Activated naive CD8-positive, alpha-beta T cell treated with anti-CD3 and anti-CD28 coated beads, Interleukin-2, amount 10 ng/mL, durations not matched to agents 7 days and 5 days (primary cell): ENCODE data around the gene ZNHIT1. TPM values are rescaled to one million over a fixed set of nuclear protein-coding genes. Genes with fewer than 3 reads are reported as not detected.
"Not testable (repeated sequence)": the region's sequence is repeated elsewhere in the genome, so short reads cannot be mapped to it uniquely, and the experiment has no call there.

Experiments
- ATAC-seq: fragments of 150-1000 bp; cut with Tn5 transposase; one replicate; pipeline ENCODE4 v1.10.0; 2021; ENCODE audit warnings: low read depth, moderate library complexity
- POLR2A ChIA-PET: fragments of 350-600 bp; sonication (Branson Sonifier 250); formaldehyde crosslinking; loops from one replicate; lab custom pipeline; 2021; ENCODE audit warnings: antibody characterized with exemption; lab: Charles Lee
- DNase-seq: peaks from one replicate; pipeline ENCODE4 v3.0.0; 2021
- H3K27ac Mint-ChIP-seq: one replicate; pipeline ENCODE4 v1.8.0; 2022; ENCODE audit warnings: mild to moderate bottlenecking, mixed read lengths
- H3K27me3 Mint-ChIP-seq: one replicate; pipeline ENCODE4 v1.8.0; 2022; ENCODE audit warnings: mild to moderate bottlenecking, moderate library complexity, mixed read lengths
- H3K36me3 Mint-ChIP-seq: one replicate; pipeline ENCODE4 v1.8.0; 2021; ENCODE audit warnings: mild to moderate bottlenecking, mixed read lengths
- H3K4me1 Mint-ChIP-seq: one replicate; pipeline ENCODE4 v1.8.0; 2021; ENCODE audit warnings: mixed read lengths
- H3K4me3 Mint-ChIP-seq: one replicate; pipeline ENCODE4 v1.8.0; 2022; ENCODE audit warnings: mild to moderate bottlenecking, moderate library complexity, mixed read lengths
- H3K9me3 Mint-ChIP-seq: one replicate; pipeline ENCODE4 v1.8.0; 2021; ENCODE audit warnings: mixed read lengths
- total RNA-seq, 2 experiments: library from RNA; stranded (reverse); gene quantifications; one replicate each; pipeline ENCODE4 v1.2.3, GENCODE V29; 2021

The ZNHIT1 gene
- total RNA-seq, 2 experiments from 2014 or later, result 54.2 to 55.8 TPM

DNA sequence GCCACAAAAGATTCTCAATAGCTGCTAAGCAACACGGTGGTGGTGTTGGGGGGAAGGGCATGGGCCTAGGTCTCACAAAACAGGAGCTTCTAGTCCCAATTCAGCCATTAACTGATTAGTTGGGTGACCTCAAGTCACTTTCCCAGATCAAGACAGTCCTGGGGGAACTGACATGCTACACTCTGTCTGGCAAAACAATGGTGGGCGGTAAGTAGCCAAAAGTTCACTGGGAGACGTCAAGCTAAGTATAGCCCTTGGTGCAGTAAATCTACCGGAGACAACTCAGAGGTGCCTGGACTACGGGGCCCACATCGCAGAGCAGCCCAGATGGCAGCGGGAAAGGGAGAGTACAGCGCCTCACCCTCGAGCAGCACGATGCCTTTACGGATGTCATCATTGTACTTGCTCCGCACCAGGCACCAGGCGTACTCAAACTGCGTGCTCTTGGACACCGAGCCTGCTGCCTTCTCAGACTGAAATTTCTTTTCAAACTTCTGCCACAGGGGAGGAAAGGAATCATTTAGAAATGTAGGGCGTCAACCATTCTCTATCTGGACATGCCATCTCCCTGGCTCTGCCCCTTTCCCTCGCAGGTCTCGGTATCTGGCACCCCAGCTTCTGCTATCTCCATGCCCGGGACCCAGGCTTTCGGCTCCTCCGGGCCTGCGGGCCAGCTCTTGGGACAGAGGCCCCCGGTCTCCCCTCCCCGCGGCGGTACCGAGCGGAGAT is 25.8 kb downstream of the ZNHIT1 start:
- no peak for DNase-seq
- no peaks in the 10 kb centered on the region for H3K27me3 Mint-ChIP-seq
- no peak for ATAC-seq

GRCh38 chr7:101244375-101245146 is 26.6 kb downstream of the ZNHIT1 start, which contains the start of gene FIS1:
Gene FIS1 (minus strand): TSS chr7:101245081. CDS start chr7:101245004, 77 bp downstream.
- DNase-seq, result peak; percentile 97
- H3K27me3 Mint-ChIP-seq, result no peaks in the 10 kb centered on the region
- peak; percentile 95 for ATAC-seq
- peaks cover 21% of the 10 kb centered on the region for H3K4me1 Mint-ChIP-seq
- H3K36me3 Mint-ChIP-seq, result peaks cover 7% of the 10 kb centered on the region
- POLR2A ChIA-PET, result interaction anchor here (0.8 to 2.7 kb wide), 11 partner anchors 8 to 816 kb away, joined by 3 to 36 read pairs (median 5); partner anchors contain the start of genes IFT22, PLOD3, ZCWPW1 and ZNHIT1
- H3K4me3 Mint-ChIP-seq, result peak within 1 kb of the TSS; percentile 98
- peak within 1 kb of the TSS; percentile 99 for H3K27ac Mint-ChIP-seq
- no peaks in the 10 kb centered on the region for H3K9me3 Mint-ChIP-seq

More for the DNA sequence above, 25.8 kb downstream of the ZNHIT1 start:
- peak overlapping the region; percentile 98 for H3K4me3 Mint-ChIP-seq
- peaks cover 6% of the 10 kb centered on the region for H3K36me3 Mint-ChIP-seq
- peaks cover 21% of the 10 kb centered on the region for H3K4me1 Mint-ChIP-seq
- peak overlapping the region; percentile 99 for H3K27ac Mint-ChIP-seq
- POLR2A ChIA-PET, result interaction anchor here (0.5 to 2.7 kb wide), 11 partner anchors 8 to 815 kb away, joined by 3 to 36 read pairs (median 4); partner anchors contain the start of genes PLOD3, ZCWPW1 and ZNHIT1
- H3K9me3 Mint-ChIP-seq, result no peaks in the 10 kb centered on the region

DNA sequence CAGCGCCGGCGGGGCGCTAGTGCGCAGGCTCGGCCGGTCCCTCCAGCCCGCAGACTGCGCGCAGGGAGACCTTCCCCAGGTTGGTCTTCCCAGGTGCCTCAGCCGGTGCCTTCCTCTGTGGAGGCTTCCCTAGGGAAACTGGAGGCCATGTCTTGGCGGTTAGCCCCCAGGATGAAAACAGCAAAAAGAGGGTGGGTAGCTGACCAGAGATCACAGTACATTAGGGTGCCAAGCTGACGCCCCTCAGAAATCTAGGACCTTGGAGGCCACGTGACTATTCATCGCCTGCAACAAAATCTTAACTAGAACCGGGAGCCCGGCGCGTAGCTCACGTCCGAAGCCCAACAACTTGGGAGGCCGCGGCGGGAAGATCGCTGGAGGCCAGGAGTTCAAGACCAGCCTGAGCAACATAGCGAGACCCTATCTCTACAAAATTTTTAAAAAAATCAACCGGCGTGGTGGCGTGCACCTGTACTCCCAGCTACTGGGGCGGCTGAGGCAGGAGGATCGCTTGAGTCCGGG is 27.2 kb downstream of the ZNHIT1 start:
- H3K9me3 Mint-ChIP-seq, result no peaks in the 10 kb centered on the region
- peak overlapping the region; percentile 98 for H3K4me3 Mint-ChIP-seq
- ATAC-seq (no peak), DNase-seq (no peak)
- no peaks in the 10 kb centered on the region for H3K27me3 Mint-ChIP-seq
- peak overlapping the region; percentile 99 for H3K27ac Mint-ChIP-seq
- H3K4me1 Mint-ChIP-seq, result peaks cover 24% of the 10 kb centered on the region
- peaks cover 7% of the 10 kb centered on the region for H3K36me3 Mint-ChIP-seq
- POLR2A ChIA-PET, result interaction anchor here (0.8 to 2.7 kb wide), 5 partner anchors 9 to 370 kb away, joined by 3 to 36 read pairs (median 5); partner anchors contain the start of genes IFT22, PLOD3, SRRT and ZNHIT1

DNA sequence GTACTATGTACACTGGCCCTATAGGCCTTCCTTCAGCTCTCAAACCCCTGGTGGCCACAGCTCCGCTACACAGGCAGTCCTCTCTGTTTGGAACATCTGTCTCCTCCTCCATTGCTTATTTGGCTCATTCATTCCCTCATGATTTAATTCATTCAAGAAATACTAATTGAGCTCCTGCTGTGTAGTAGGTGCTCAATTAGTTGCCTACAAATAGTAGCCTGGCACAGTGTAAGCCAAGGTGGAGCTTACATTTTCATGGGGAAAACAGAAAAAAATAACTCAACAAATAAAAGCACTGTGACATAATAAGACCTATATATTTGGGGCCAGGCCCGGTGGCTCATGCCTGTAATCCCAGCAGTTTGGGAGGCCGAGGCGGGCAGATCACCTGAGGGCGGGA is 30.3 kb downstream of the ZNHIT1 start:
- H3K4me3 Mint-ChIP-seq, result no peak overlapping the region
- POLR2A ChIA-PET, result no interaction called here
- H3K4me1 Mint-ChIP-seq, result peaks cover 36% of the 10 kb centered on the region
- H3K9me3 Mint-ChIP-seq, result no peaks in the 10 kb centered on the region
- DNase-seq (no peak), ATAC-seq (no peak)
- peak overlapping the region; percentile 68 for H3K27ac Mint-ChIP-seq
- peaks cover 2% of the 10 kb centered on the region for H3K27me3 Mint-ChIP-seq
- H3K36me3 Mint-ChIP-seq, result peaks cover 11% of the 10 kb centered on the region

DNA sequence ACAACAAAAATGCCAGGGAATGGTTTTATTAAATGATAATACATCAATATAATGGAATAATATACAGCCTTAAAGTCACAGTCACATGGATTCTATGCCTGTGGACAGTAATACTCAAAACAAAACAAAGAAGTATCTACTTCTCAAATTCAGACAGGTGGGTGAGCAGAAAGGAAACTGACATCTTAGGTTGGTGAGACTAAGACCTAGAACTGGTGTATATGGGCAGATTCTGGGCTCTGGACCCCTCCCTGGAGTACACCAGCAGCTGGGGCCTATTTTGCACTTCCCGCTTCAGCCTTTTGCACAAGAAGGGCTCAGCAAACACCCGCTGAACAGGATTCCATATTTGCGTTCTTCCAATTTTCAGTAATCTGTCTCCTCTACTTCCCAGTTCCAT is 32.4 kb downstream of the ZNHIT1 start:
- Mint-ChIP-seq H3K27me3 (peaks cover 3% of the 10 kb centered on the region), H3K4me3 (peak overlapping the region; percentile 99), H3K36me3 (peaks cover 11% of the 10 kb centered on the region), H3K27ac (no peak overlapping the region), H3K4me1 (peaks cover 27% of the 10 kb centered on the region), H3K9me3 (no peaks in the 10 kb centered on the region)
- ATAC-seq (no peak), DNase-seq (no peak)
- POLR2A ChIA-PET, result interaction anchor here (0.6 to 0.7 kb wide), 3 partner anchors 9 to 41 kb away, joined by 4 read pairs; no protein-coding TSS in a partner anchor

DNA sequence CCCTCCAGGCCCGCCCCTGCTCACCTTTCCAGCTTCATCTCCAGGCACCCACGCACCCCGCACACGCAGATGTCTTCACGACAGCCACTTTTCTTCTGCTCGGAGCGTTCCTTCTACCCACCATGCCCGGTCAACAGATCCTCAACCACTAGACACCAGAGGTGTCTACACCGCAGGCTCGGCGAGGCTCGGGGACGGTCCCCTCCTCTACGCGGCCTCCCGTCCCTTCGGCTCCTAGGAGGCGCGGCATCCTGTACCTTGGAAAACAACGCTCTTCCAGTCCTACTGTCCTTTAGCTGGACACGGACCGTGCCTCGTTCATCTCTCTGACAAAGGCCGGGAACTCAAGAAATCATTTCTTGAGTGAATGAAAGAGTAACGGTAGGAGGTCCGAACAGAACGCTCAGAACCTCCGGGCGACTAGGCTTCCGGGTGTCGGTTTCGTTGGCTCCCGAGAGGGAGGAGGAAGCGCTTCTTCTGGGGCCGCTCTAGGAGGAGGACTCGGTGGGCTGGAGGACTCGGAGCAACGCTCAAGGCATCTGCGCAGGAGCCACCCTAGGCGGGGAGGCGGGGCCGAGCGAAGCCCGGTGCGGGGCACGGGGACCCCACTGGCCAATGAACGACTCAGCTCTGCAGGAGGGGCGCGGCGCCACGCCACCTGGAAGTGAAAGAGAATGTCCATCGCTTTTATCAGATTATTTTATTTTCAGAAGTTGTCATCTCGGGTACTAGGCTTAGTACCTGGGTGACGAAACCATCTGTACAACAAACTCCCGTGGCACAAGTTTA is 34.1 kb downstream of the ZNHIT1 start:
- Mint-ChIP-seq H3K9me3 (no peaks in the 10 kb centered on the region), H3K27me3 (peaks cover 5% of the 10 kb centered on the region), H3K4me3 (peak overlapping the region; percentile 99), H3K27ac (peak overlapping the region; percentile 98), H3K36me3 (peaks cover 6% of the 10 kb centered on the region), H3K4me1 (peaks cover 20% of the 10 kb centered on the region)
- ATAC-seq (peak; percentile 100), DNase-seq (peak; percentile 99)
- POLR2A ChIA-PET, result interaction anchor here (1.0 to 2.4 kb wide), 6 partner anchors 9 to 167 kb away, joined by 3 to 13 read pairs (median 6); partner anchors contain the start of genes IFT22, PLOD3, SERPINE1 and TRIM56

- DNase-seq, H3K9me3 Mint-ChIP-seq, ATAC-seq, H3K36me3 Mint-ChIP-seq, H3K27me3 Mint-ChIP-seq: not testable (repeated sequence)
- peak overlapping the region; percentile 99 for H3K4me3 Mint-ChIP-seq
- H3K4me1 Mint-ChIP-seq, result peaks cover 18% of the 10 kb centered on the region
- POLR2A ChIA-PET, result interaction anchor here (1.2 to 2.4 kb wide), 4 partner anchors 9 to 168 kb away, joined by 3 to 13 read pairs (median 9); partner anchors contain the start of genes PLOD3, TRIM56 and ZNHIT1
- H3K27ac Mint-ChIP-seq, result peak overlapping the region; percentile 98
Measured at GRCh38 chr7:101253199-101253598, 35.2 kb downstream of the ZNHIT1 start.

DNA sequence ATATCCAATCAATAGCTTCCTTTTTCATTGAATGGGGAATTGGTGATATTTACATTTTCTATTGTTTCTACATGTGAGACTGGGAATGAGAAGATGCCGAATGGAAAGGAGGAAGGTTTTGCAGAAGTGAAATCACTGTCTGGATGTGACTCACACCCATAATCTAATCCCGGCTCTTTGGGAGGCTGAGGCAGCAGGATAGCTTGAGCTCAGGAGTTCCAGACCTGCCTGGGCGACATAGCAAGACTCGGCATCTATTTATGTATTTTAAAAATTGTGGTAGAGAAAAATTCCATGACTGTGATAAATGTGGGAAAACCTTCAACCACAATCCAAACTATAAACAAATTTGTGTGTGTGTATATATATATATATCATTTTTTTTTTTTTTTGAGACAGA is 37.8 kb downstream of the ZNHIT1 start:
- H3K27ac Mint-ChIP-seq, result no peak overlapping the region
- POLR2A ChIA-PET, result no interaction called here
- H3K4me1 Mint-ChIP-seq, result peaks cover 10% of the 10 kb centered on the region
- peaks cover 10% of the 10 kb centered on the region for H3K27me3 Mint-ChIP-seq
- no peak overlapping the region for H3K4me3 Mint-ChIP-seq
- no peak for ATAC-seq
- no peaks in the 10 kb centered on the region for H3K9me3 Mint-ChIP-seq
- DNase-seq, result no peak
- peaks cover 5% of the 10 kb centered on the region for H3K36me3 Mint-ChIP-seq

- no peak overlapping the region for H3K27ac Mint-ChIP-seq
- no peak overlapping the region for H3K4me3 Mint-ChIP-seq
- DNase-seq, result no peak
- ATAC-seq, result no peak
- POLR2A ChIA-PET, result no interaction called here
- H3K27me3 Mint-ChIP-seq, result peaks cover 11% of the 10 kb centered on the region
- no peaks in the 10 kb centered on the region for H3K9me3 Mint-ChIP-seq
- H3K4me1 Mint-ChIP-seq, result no peaks in the 10 kb centered on the region
- no peaks in the 10 kb centered on the region for H3K36me3 Mint-ChIP-seq
Measured at GRCh38 chr7:101258243-101258731, 40.3 kb downstream of the ZNHIT1 start.

DNA sequence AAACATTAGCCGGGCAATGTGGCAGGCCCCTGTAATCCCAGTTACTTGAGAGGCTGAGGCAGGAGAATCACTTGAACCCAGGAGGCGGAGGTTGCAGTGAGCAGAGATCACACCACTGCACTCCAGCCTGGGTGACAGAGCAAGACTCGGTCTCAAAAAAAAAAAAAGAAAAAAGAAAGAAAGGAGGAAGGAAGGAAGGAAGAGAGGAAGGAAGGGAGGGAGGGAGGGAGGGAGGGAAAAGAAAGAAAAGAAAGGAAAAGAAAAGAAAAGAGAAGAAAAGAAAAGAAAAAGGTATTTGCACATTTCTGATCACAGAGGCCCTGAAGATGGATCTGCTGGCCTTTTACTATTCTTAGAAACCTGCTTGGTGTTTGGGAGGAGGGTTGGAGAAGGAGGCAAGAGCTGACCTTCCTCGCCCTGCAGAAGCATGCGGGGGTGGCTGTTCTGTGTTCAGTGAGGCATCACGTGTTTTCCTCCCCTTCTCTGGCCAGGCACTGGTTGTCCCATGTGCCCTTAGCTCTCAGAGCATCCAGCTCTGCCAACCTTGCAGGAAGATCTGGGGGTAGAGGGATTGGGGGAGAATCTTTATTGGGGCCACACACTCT is 46.2 kb downstream of the ZNHIT1 start:
- H3K4me1 Mint-ChIP-seq, POLR2A ChIA-PET, H3K9me3 Mint-ChIP-seq, DNase-seq, ATAC-seq, H3K4me3 Mint-ChIP-seq, H3K36me3 Mint-ChIP-seq, H3K27me3 Mint-ChIP-seq, H3K27ac Mint-ChIP-seq: not testable (repeated sequence)

- Mint-ChIP-seq H3K9me3 (no peaks in the 10 kb centered on the region), H3K27ac (no peak overlapping the region), H3K36me3 (no peaks in the 10 kb centered on the region), H3K4me1 (no peaks in the 10 kb centered on the region), H3K27me3 (peaks cover 2% of the 10 kb centered on the region), H3K4me3 (no peak overlapping the region)
- POLR2A ChIA-PET, result no interaction called here
- DNase-seq (no peak), ATAC-seq (no peak)
Measured at GRCh38 chr7:101265622-101266516, 47.9 kb downstream of the ZNHIT1 start.
